ENCODE data around the gene PROSER3. TPM values are rescaled to one million over a fixed set of nuclear protein-coding genes. Genes with fewer than 3 reads are reported as not detected.

Gene PROSER3
- total and polyA plus RNA-seq, 9 donors, result 3.9 to 14.6 (median 11.1) TPM

DNA sequence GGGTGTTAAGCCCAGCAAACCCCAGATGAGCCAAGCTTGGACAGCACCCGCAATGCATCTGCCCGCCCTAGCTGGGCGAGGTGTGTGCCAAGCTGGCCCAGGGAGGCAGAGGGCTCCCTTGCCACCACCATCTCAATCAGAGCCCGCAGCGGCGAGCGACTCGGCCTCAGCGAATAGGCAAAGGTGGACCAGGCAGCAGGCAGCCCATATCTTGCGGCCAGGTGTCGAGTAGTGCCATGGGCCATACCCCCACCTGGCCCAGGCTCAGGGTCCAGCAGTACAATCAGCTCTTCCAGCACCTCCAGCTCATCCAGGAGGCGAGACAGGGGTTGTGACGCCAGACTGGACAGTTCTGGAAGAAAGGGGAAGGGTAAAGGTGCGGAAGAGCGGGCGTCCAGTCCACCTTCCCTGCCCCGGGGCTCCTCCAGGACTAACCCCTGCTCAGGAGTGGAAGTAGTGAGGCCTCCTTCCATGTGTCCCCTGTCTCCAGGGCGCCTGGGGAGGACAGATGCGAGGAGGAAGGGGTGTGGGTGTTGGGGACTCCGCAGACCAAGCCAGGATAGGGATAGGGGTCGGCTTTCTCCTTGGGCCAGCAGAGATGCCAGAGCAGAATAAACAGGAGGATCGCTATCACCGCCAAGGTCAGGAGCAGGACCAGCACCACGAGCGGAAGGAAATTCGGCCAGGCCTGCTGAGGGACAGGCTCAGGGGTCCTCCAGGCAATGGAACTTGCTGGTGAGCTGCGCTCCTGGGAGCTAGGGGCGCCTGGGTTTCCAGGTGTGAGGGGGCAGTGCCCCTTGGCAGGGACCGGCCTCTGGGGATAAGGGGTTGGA is 18.5 kb upstream of the PROSER3 start:
- no peak for DNase-seq
- Histone ChIP-seq H3K4me1 (ENCODE audit: control insufficient read depth, insufficient read depth, low read length) (peaks cover 31% of the 10 kb centered on the region), H3K27me3 (ENCODE audit: control insufficient read depth, insufficient read depth, low read length) (no peaks in the 10 kb centered on the region), H3K36me3 (ENCODE audit: control insufficient read depth, insufficient read depth, low read length) (peaks cover 59% of the 10 kb centered on the region), H3K4me3 (ENCODE audit: low read length) (peak overlapping the region; percentile 69), H3K27ac (ENCODE audit: low read length) (no peak overlapping the region), H3K9me3 (replicated peaks; ENCODE audit: control insufficient read depth, low read depth, low read length) (no peaks in the 10 kb centered on the region)
- 68% methylated on average over 18 of the region's 29 CpGs for WGBS (ENCODE audit: insufficient coverage)

GRCh38 chr19:35740108-35740422 is 17.9 kb upstream of the PROSER3 start:
- H3K9me3 ChIP-seq (replicated peaks; ENCODE audit: control insufficient read depth, low read depth, low read length), result no peaks in the 10 kb centered on the region
- peaks cover 33% of the 10 kb centered on the region for H3K4me1 ChIP-seq (ENCODE audit: control insufficient read depth, insufficient read depth, low read length)
- peak overlapping the region; percentile 69 for H3K4me3 ChIP-seq (ENCODE audit: low read length)
- peak overlapping the region; percentile 73 for H3K27ac ChIP-seq (ENCODE audit: low read length)
- 3% methylated on average over 13 of the region's 16 CpGs for WGBS (ENCODE audit: insufficient coverage)
- no peak for DNase-seq
- H3K36me3 ChIP-seq (ENCODE audit: control insufficient read depth, insufficient read depth, low read length), result peaks cover 53% of the 10 kb centered on the region
- no peaks in the 10 kb centered on the region for H3K27me3 ChIP-seq (ENCODE audit: control insufficient read depth, insufficient read depth, low read length)

- DNase-seq, result peak; percentile 99
- WGBS (ENCODE audit: insufficient coverage), result under 1% methylated on average over 63 of the region's 63 CpGs
- H3K4me1 ChIP-seq (ENCODE audit: control insufficient read depth, insufficient read depth, low read length), result peaks cover 33% of the 10 kb centered on the region
These were observed 17.4 kb upstream of the PROSER3 start for GRCh38 chr19:35740423-35741202.

GRCh38 chr19:35741203-35741515 is 16.8 kb upstream of the PROSER3 start:
- Histone ChIP-seq H3K27me3 (ENCODE audit: control insufficient read depth, insufficient read depth, low read length) (no peaks in the 10 kb centered on the region), H3K4me3 (ENCODE audit: low read length) (peak overlapping the region; percentile 69), H3K36me3 (ENCODE audit: control insufficient read depth, insufficient read depth, low read length) (peaks cover 47% of the 10 kb centered on the region), H3K9me3 (replicated peaks; ENCODE audit: control insufficient read depth, low read depth, low read length) (no peaks in the 10 kb centered on the region), H3K27ac (ENCODE audit: low read length) (peak overlapping the region; percentile 97), H3K4me1 (ENCODE audit: control insufficient read depth, insufficient read depth, low read length) (peaks cover 38% of the 10 kb centered on the region)
- DNase-seq, result no peak
- no CpG with 5 or more reads among the region's 12 CpGs for WGBS (ENCODE audit: insufficient coverage)

More at GRCh38 chr19:35740423-35741202, 17.4 kb upstream of the PROSER3 start:
- Histone ChIP-seq H3K27ac (ENCODE audit: low read length) (peak overlapping the region; percentile 97), H3K36me3 (ENCODE audit: control insufficient read depth, insufficient read depth, low read length) (peaks cover 49% of the 10 kb centered on the region), H3K9me3 (replicated peaks; ENCODE audit: control insufficient read depth, low read depth, low read length) (no peaks in the 10 kb centered on the region), H3K4me3 (ENCODE audit: low read length) (peak overlapping the region; percentile 69), H3K27me3 (ENCODE audit: control insufficient read depth, insufficient read depth, low read length) (no peaks in the 10 kb centered on the region)

GRCh38 chr19:35742121-35742724 is 15.8 kb upstream of the PROSER3 start, which contains the start of gene IGFLR1:
TSS of gene IGFLR1 (minus strand) at chr19:35742452. CDS start at chr19:35741180, 1,272 bp downstream.
- peak; percentile 69 for DNase-seq
- peak within 1 kb of the TSS; percentile 69 for H3K4me3 ChIP-seq (ENCODE audit: low read length)
- peaks cover 43% of the 10 kb centered on the region for H3K4me1 ChIP-seq (ENCODE audit: control insufficient read depth, insufficient read depth, low read length)
- H3K36me3 ChIP-seq (ENCODE audit: control insufficient read depth, insufficient read depth, low read length), result peaks cover 37% of the 10 kb centered on the region
- 92% methylated on average over 6 of the region's 9 CpGs for WGBS (ENCODE audit: insufficient coverage)
- no peaks in the 10 kb centered on the region for H3K9me3 ChIP-seq (replicated peaks; ENCODE audit: control insufficient read depth, low read depth, low read length)
- H3K27ac ChIP-seq (ENCODE audit: low read length), result peak within 1 kb of the TSS; percentile 51
- H3K27me3 ChIP-seq (ENCODE audit: control insufficient read depth, insufficient read depth, low read length), result no peaks in the 10 kb centered on the region

GRCh38 chr19:35743640-35744429 is 14.1 kb upstream of the PROSER3 start:
- WGBS (ENCODE audit: insufficient coverage), result 87% methylated on average over 16 of the region's 19 CpGs
- Histone ChIP-seq H3K4me3 (ENCODE audit: low read length) (no peak overlapping the region), H3K36me3 (ENCODE audit: control insufficient read depth, insufficient read depth, low read length) (peaks cover 20% of the 10 kb centered on the region), H3K9me3 (replicated peaks; ENCODE audit: control insufficient read depth, low read depth, low read length) (no peaks in the 10 kb centered on the region), H3K27ac (ENCODE audit: low read length) (no peak overlapping the region), H3K4me1 (ENCODE audit: control insufficient read depth, insufficient read depth, low read length) (peaks cover 48% of the 10 kb centered on the region), H3K27me3 (ENCODE audit: control insufficient read depth, insufficient read depth, low read length) (no peaks in the 10 kb centered on the region)
- no peak for DNase-seq

DNA sequence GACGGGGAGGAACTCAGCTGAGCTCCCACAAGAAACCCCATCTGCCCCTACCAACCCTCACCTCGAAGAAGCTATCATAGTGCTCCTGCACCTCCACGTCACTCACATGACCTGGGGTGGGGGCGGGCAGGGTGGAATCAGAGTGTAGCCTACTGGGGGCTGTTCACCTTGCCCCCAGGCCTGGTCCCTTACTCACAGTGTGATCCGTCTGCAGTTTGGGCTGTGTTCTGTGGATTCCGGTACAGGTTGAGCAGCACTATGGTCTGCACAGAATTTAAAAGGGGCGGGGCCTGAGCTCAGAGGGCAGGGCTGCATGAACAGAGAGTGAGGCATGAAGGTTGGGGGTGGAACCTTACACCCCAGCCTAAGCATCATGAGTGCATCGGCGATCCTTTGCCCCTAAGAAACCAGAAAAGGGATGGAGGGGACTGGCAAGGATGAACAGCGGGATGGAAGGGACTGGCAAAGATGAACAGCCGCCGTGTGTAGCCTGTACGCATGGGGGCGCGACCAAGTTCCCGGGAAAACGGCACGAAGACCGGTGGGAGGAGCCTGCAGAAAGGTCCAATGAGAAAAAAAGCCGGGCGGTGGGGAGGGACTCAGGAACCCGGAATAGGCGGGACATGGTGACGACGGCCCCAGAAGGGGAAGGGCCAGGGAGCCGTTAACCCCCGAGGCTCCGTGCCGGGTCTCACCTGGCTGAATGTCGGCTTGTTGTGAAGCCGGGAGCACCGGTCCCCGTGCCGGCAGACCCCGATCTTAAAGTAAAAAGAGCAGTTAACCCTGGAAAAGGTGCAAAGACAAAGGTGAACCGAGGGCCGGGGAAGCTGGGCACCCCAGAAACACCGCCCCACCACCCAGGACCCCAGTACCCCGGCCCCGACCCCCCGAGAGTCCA is 13.3 kb upstream of the PROSER3 start:
- H3K4me3 ChIP-seq (ENCODE audit: low read length), result peak overlapping the region; percentile 65
- peak overlapping the region; percentile 99 for H3K27ac ChIP-seq (ENCODE audit: low read length)
- H3K27me3 ChIP-seq (ENCODE audit: control insufficient read depth, insufficient read depth, low read length), result no peaks in the 10 kb centered on the region
- peaks cover 15% of the 10 kb centered on the region for H3K36me3 ChIP-seq (ENCODE audit: control insufficient read depth, insufficient read depth, low read length)
- under 1% methylated on average over 33 of the region's 41 CpGs for WGBS (ENCODE audit: insufficient coverage)
- peak; percentile 99 for DNase-seq
- peaks cover 52% of the 10 kb centered on the region for H3K4me1 ChIP-seq (ENCODE audit: control insufficient read depth, insufficient read depth, low read length)
- H3K9me3 ChIP-seq (replicated peaks; ENCODE audit: control insufficient read depth, low read depth, low read length), result no peaks in the 10 kb centered on the region

DNA sequence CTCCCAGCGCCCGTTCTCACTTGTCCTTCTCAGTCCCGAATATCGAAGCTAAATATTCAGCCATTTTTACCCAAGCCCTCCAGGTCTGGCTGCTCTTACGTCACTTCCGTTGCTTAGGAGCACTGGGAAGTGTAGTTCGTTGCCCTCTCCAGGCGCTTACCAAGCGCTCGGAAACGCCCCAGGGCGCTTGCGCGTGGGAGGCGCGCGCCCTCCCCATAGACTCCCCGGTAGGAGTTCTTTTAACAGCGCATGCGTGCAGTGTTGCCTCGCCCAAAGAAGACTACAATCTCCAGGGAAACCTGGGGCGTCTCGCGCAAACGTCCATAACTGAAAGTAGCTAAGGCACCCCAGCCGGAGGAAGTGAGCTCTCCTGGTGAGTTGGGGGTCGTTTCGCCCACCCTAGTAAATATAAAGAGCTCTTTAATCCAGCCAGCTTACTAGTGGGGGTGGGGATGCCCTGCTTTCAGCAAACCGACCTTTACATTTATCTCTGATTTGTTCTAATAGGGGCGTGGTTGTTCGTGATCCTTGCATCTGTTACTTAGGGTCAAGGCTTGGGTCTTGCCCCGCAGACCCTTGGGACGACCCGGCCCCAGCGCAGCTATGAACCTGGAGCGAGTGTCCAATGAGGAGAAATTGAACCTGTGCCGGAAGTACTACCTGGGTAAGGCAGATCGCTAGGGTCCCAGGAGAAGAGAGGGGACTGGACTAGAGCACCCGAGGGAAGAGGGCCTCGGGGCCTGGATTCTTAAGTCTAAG is 12.5 kb upstream of the PROSER3 start, which contains the start of the genes PSENEN and U2AF1L4:
TSS of gene PSENEN (plus strand) at position 324 of the 759 bp plus-strand sequence. CDS start at position 604, 280 bp downstream.
TSS of gene U2AF1L4 (minus strand) at position 91 of the 759 bp plus-strand sequence. CDS start at position 64, 27 bp downstream.
- Histone ChIP-seq H3K4me1 (ENCODE audit: control insufficient read depth, insufficient read depth, low read length) (peaks cover 49% of the 10 kb centered on the region), H3K9me3 (replicated peaks; ENCODE audit: control insufficient read depth, low read depth, low read length) (no peaks in the 10 kb centered on the region), H3K36me3 (ENCODE audit: control insufficient read depth, insufficient read depth, low read length) (peaks cover 18% of the 10 kb centered on the region), H3K27ac (ENCODE audit: low read length) (peak within 1 kb of the TSS; percentile 99), H3K27me3 (ENCODE audit: control insufficient read depth, insufficient read depth, low read length) (no peaks in the 10 kb centered on the region), H3K4me3 (ENCODE audit: low read length) (peak within 1 kb of the TSS; percentile 92)
- DNase-seq, result peak; percentile 100
- WGBS (ENCODE audit: insufficient coverage), result under 1% methylated on average over 22 of the region's 40 CpGs

Data from muscle of leg (tissue), 11 donors.